ENCODE data around the gene FARSA. TPM values are rescaled to one million over a fixed set of nuclear protein-coding genes. Genes with fewer than 3 reads are reported as not detected.
"Not testable (repeated sequence)": the region's sequence is repeated elsewhere in the genome, so short reads cannot be mapped to it uniquely, and the experiment has no call there.

The FARSA gene
- total RNA-seq, 1 donor, result 47.8 TPM

GRCh38 chr19:12924621-12925310 is 8.7 kb downstream of the FARSA start:
- H3K36me3 ChIP-seq (ENCODE audit: insufficient read depth, low read length), result peaks cover 58% of the 10 kb centered on the region
- no peaks in the 10 kb centered on the region for H4K20me1 ChIP-seq (ENCODE audit: insufficient read depth, low read length)
- DNase-seq (ENCODE audit: insufficient read length, low spot score, missing footprints), result peak; percentile 62
- H3K27me3 ChIP-seq (ENCODE audit: insufficient read depth, low read length), result no peaks in the 10 kb centered on the region
- no peaks in the 10 kb centered on the region for H3K9me3 ChIP-seq (ENCODE audit: low read depth, low read length)
- no peaks in the 10 kb centered on the region for H3K4me1 ChIP-seq (ENCODE audit: insufficient read depth, low read length)
- no peak overlapping the region for H3K27ac ChIP-seq (ENCODE audit: low read depth, low read length)
- TF ChIP-seq CTCF (IDR thresholded peaks at IDR 0.05; ENCODE audit: extremely low read depth, low read depth, low read length), result no peak
- H2AFZ ChIP-seq (ENCODE audit: low read length), result no peak overlapping the region
- H3K79me2 ChIP-seq (ENCODE audit: insufficient read depth, low read length), result peaks cover under 1% of the 10 kb centered on the region
- no peak overlapping the region for H3K4me3 ChIP-seq (ENCODE audit: insufficient read depth, low read length)
- H3K4me2 ChIP-seq (ENCODE audit: insufficient read depth, low read length), result no peak overlapping the region

- peaks cover 42% of the 10 kb centered on the region for H3K36me3 ChIP-seq (ENCODE audit: insufficient read depth, low read length)
Measured at GRCh38 chr19:12922959-12923358, 10.6 kb downstream of the FARSA start.

GRCh38 chr19:12921047-12921446 is 12.5 kb downstream of the FARSA start:
- peaks cover 34% of the 10 kb centered on the region for H3K36me3 ChIP-seq (ENCODE audit: insufficient read depth, low read length)
- no peaks in the 10 kb centered on the region for H3K27me3 ChIP-seq (ENCODE audit: insufficient read depth, low read length)
- peak; percentile 15 for DNase-seq (ENCODE audit: insufficient read length, low spot score, missing footprints)
- no peaks in the 10 kb centered on the region for H4K20me1 ChIP-seq (ENCODE audit: insufficient read depth, low read length)
- no peaks in the 10 kb centered on the region for H3K79me2 ChIP-seq (ENCODE audit: insufficient read depth, low read length)
- no peak overlapping the region for H2AFZ ChIP-seq (ENCODE audit: low read length)
- H3K9me3 ChIP-seq (ENCODE audit: low read depth, low read length), result no peaks in the 10 kb centered on the region
- H3K4me2 ChIP-seq (ENCODE audit: insufficient read depth, low read length), result no peak overlapping the region
- no peak for TF ChIP-seq CTCF (IDR thresholded peaks at IDR 0.05; ENCODE audit: extremely low read depth, low read depth, low read length)
- no peak overlapping the region for H3K4me3 ChIP-seq (ENCODE audit: insufficient read depth, low read length)
- H3K4me1 ChIP-seq (ENCODE audit: insufficient read depth, low read length), result peaks cover 3% of the 10 kb centered on the region
- no peak overlapping the region for H3K27ac ChIP-seq (ENCODE audit: low read depth, low read length)

More at GRCh38 chr19:12922959-12923358, 10.6 kb downstream of the FARSA start:
- no peaks in the 10 kb centered on the region for H4K20me1 ChIP-seq (ENCODE audit: insufficient read depth, low read length)
- H3K4me3 ChIP-seq (ENCODE audit: insufficient read depth, low read length), result no peak overlapping the region
- H3K4me1 ChIP-seq (ENCODE audit: insufficient read depth, low read length), result peaks cover 3% of the 10 kb centered on the region
- no peak overlapping the region for H3K27ac ChIP-seq (ENCODE audit: low read depth, low read length)
- H3K79me2 ChIP-seq (ENCODE audit: insufficient read depth, low read length), result no peaks in the 10 kb centered on the region
- H3K4me2 ChIP-seq (ENCODE audit: insufficient read depth, low read length), result no peak overlapping the region
- no peak overlapping the region for H2AFZ ChIP-seq (ENCODE audit: low read length)
- peak; percentile 3 for DNase-seq (ENCODE audit: insufficient read length, low spot score, missing footprints)
- no peaks in the 10 kb centered on the region for H3K9me3 ChIP-seq (ENCODE audit: low read depth, low read length)
- H3K27me3 ChIP-seq (ENCODE audit: insufficient read depth, low read length), result no peaks in the 10 kb centered on the region
- no peak for TF ChIP-seq CTCF (IDR thresholded peaks at IDR 0.05; ENCODE audit: extremely low read depth, low read depth, low read length)

- Histone ChIP-seq H3K36me3 (ENCODE audit: insufficient read depth, low read length) (peaks cover 10% of the 10 kb centered on the region), H3K4me1 (ENCODE audit: insufficient read depth, low read length) (peaks cover 11% of the 10 kb centered on the region), H4K20me1 (ENCODE audit: insufficient read depth, low read length) (no peaks in the 10 kb centered on the region), H3K4me2 (ENCODE audit: insufficient read depth, low read length) (no peak overlapping the region), H3K4me3 (ENCODE audit: insufficient read depth, low read length) (no peak overlapping the region), H3K79me2 (ENCODE audit: insufficient read depth, low read length) (no peaks in the 10 kb centered on the region), H3K27ac (ENCODE audit: low read depth, low read length) (no peak overlapping the region), H2AFZ (ENCODE audit: low read length) (no peak overlapping the region), H3K27me3 (ENCODE audit: insufficient read depth, low read length) (peaks cover 2% of the 10 kb centered on the region), H3K9me3 (ENCODE audit: low read depth, low read length) (no peaks in the 10 kb centered on the region)
- peak; percentile 83 for DNase-seq (ENCODE audit: insufficient read length, low spot score, missing footprints)
- no peak for TF ChIP-seq CTCF (IDR thresholded peaks at IDR 0.05; ENCODE audit: extremely low read depth, low read depth, low read length)
Measured at GRCh38 chr19:12918253-12918652, 15.3 kb downstream of the FARSA start.

- H3K4me3 ChIP-seq (ENCODE audit: insufficient read depth, low read length); H3K4me2 ChIP-seq (ENCODE audit: insufficient read depth, low read length); H3K36me3 ChIP-seq (ENCODE audit: insufficient read depth, low read length); H4K20me1 ChIP-seq (ENCODE audit: insufficient read depth, low read length); H3K9me3 ChIP-seq (ENCODE audit: low read depth, low read length); H3K27me3 ChIP-seq (ENCODE audit: insufficient read depth, low read length); H2AFZ ChIP-seq (ENCODE audit: low read length); H3K79me2 ChIP-seq (ENCODE audit: insufficient read depth, low read length); H3K27ac ChIP-seq (ENCODE audit: low read depth, low read length): not testable (repeated sequence)
- peak; percentile 44 for DNase-seq (ENCODE audit: insufficient read length, low spot score, missing footprints)
- H3K4me1 ChIP-seq (ENCODE audit: insufficient read depth, low read length), result peaks cover 20% of the 10 kb centered on the region
Measured at GRCh38 chr19:12915860-12916259, 17.7 kb downstream of the FARSA start.

All from osteoblast (primary cell).